KMS-11 (cell line): ENCODE data around the gene ADCY4.

Experiments used
- H2AFZ ChIP-seq: fragments of 200-600 bp; sonication (generic); 2 replicates; pipeline ENCODE4 v1.6.1; 2016; ENCODE audit warnings: antibody characterized with exemption, mixed run types, low read depth
- H3K27ac ChIP-seq: fragments of 200-600 bp; sonication (generic); 2 replicates; pipeline ENCODE4 v1.6.1; 2016; ENCODE audit warnings: mild to moderate bottlenecking, mixed run types
- H3K27me3 ChIP-seq: fragments of 200-600 bp; sonication (generic); 2 replicates; pipeline ENCODE4 v1.6.1; 2017; ENCODE audit warnings: mild to moderate bottlenecking, low read depth, mixed run types, moderate library complexity; ENCODE audit not compliant: insufficient read depth
- H3K36me3 ChIP-seq: fragments of 200-600 bp; sonication (generic); 2 replicates; pipeline ENCODE4 v1.6.1; 2017; ENCODE audit warnings: mild to moderate bottlenecking, mixed run types; ENCODE audit not compliant: insufficient read depth
- H3K4me1 ChIP-seq: fragments of 200-600 bp; sonication (generic); 2 replicates; pipeline ENCODE4 v1.6.1; 2016; ENCODE audit warnings: mild to moderate bottlenecking, low read depth, mixed run types; ENCODE audit not compliant: poor library complexity, severe bottlenecking
- H3K4me2 ChIP-seq: fragments of 200-600 bp; sonication (generic); 2 replicates; pipeline ENCODE4 v1.7.0; 2016; ENCODE audit warnings: mild to moderate bottlenecking, mixed run types
- H3K4me3 ChIP-seq: fragments of 200-600 bp; sonication (generic); IDR thresholded peaks from 2 replicates; pipeline ENCODE4 v1.6.1; 2017; ENCODE audit warnings: low read depth, low read length, mixed read lengths; ENCODE audit not compliant: insufficient read depth
- H3K79me2 ChIP-seq: fragments of 200-600 bp; sonication (generic); 2 replicates; pipeline ENCODE4 v1.6.1; 2016; ENCODE audit warnings: low read depth, mixed run types; ENCODE audit not compliant: insufficient read depth
- H3K9ac ChIP-seq: fragments of 200-600 bp; sonication (generic); 2 replicates; pipeline ENCODE4 v1.6.1; 2016; ENCODE audit warnings: mild to moderate bottlenecking, mixed run types
- H4K20me1 ChIP-seq: fragments of 200-600 bp; sonication (generic); 2 replicates; pipeline ENCODE4 v1.6.1; 2016; ENCODE audit warnings: mild to moderate bottlenecking, mixed run types; ENCODE audit not compliant: insufficient read depth
- TF ChIP-seq, protein P1 (sequence below): fragments of 200-600 bp; sonication (generic); conservative IDR thresholded peaks from 2 replicates; pipeline ENCODE4 v1.6.1; 2017; ENCODE audit warnings: low read depth, mild to moderate bottlenecking, antibody characterized with exemption, low read length, moderate library complexity, mixed read lengths

Gene ADCY4

DNA sequence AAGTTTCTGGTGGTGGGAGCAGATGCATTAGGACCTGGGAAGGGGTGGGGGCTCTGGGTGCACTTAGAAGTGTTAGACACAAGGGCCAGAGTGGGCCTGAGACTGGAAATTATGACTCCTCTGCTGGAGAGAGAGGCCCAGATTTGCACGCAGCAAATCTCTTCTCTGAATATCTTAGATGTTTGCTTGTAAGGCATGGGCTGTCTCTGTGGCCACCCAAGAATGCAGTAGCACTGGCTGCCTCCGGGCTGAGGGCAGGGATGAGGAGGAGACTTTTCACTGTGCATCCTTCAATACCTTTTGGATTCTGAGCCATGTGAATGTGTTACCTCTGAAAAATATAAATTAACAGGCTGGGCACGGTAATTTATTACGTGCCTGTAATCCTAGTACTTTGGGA is 49.5 kb downstream of the ADCY4 start:
- Histone ChIP-seq H2AFZ (no peak overlapping the region), H4K20me1 (no peaks in the 10 kb centered on the region), H3K4me1 (no peaks in the 10 kb centered on the region), H3K4me3 (no peak overlapping the region), H3K36me3 (no peaks in the 10 kb centered on the region), H3K27me3 (no peaks in the 10 kb centered on the region), H3K4me2 (no peak overlapping the region), H3K79me2 (no peaks in the 10 kb centered on the region), H3K9ac (no peak overlapping the region), H3K27ac (no peak overlapping the region)
- TF ChIP-seq, protein P1, sequence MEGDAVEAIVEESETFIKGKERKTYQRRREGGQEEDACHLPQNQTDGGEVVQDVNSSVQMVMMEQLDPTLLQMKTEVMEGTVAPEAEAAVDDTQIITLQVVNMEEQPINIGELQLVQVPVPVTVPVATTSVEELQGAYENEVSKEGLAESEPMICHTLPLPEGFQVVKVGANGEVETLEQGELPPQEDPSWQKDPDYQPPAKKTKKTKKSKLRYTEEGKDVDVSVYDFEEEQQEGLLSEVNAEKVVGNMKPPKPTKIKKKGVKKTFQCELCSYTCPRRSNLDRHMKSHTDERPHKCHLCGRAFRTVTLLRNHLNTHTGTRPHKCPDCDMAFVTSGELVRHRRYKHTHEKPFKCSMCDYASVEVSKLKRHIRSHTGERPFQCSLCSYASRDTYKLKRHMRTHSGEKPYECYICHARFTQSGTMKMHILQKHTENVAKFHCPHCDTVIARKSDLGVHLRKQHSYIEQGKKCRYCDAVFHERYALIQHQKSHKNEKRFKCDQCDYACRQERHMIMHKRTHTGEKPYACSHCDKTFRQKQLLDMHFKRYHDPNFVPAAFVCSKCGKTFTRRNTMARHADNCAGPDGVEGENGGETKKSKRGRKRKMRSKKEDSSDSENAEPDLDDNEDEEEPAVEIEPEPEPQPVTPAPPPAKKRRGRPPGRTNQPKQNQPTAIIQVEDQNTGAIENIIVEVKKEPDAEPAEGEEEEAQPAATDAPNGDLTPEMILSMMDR = no peak

DNA sequence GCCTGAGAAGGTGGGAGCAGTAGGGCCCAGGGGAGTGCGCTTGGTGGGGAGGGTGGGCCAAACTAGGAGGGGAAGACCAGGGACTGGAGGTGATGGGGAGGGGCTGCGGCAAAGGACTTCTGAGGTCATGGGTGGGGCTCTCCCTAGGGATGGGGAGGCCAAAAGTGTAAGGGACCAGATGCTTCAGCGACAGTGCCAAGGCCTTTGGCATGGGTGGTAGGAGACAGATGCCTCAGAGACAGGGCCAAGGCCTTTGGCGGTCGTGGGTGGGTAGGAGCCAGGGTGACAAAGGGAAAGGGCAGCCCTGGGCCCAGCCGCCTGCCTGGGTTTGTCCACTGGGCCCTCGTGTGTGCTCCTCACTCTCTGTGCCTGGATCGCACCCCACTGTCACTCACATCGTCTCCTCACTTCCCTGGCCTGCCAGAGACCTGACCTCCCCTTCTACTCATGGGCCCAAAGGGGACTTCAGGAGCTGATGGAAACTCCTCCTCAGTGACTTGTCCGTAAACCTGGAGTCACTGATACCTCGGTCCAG is 50.3 kb downstream of the ADCY4 start:
- no peaks in the 10 kb centered on the region for H4K20me1 ChIP-seq
- H3K27me3 ChIP-seq = no peaks in the 10 kb centered on the region
- H3K36me3 ChIP-seq = no peaks in the 10 kb centered on the region
- H3K4me1 ChIP-seq = no peaks in the 10 kb centered on the region
- no peak overlapping the region for H3K4me3 ChIP-seq
- no peak overlapping the region for H3K4me2 ChIP-seq
- H2AFZ ChIP-seq = no peak overlapping the region
- H3K27ac ChIP-seq = no peak overlapping the region
- no peaks in the 10 kb centered on the region for H3K79me2 ChIP-seq
- TF ChIP-seq, protein P1 = no peak
- no peak overlapping the region for H3K9ac ChIP-seq

DNA sequence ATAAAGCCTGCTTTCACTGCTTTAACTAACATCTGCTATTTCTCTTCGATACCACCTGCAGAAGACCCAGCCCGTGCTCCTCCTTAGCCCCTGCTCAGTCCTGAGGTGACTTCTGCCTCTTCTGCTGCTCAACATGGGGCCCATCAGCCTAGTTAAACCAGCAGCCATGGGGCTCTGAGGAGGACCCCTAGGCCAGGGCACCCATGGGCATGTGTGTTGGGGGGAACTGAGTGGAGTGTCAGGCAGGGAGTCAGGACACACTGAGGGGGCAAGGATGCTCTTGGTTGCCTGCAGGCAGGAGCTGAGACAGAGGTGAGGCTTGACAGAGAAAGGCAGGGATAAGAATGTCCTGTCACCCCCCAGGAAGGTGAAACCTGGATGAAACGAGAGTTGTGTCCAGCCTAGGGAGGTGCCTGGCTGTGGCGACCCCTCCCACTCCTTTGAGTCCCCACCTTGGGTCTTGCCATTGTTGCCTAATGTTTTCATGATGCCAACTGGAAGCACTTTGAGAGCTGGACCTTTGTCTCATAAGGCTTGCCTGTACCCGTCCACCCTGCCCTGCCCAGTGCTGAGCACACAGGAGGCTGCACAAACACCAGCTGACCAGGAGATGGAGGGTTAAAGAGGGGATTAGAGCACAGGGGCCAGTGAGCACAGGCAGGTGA is 50.9 kb downstream of the ADCY4 start:
- Histone ChIP-seq H3K4me3 (no peak overlapping the region), H3K27ac (no peak overlapping the region), H4K20me1 (no peaks in the 10 kb centered on the region), H3K36me3 (no peaks in the 10 kb centered on the region), H3K79me2 (no peaks in the 10 kb centered on the region), H3K4me2 (no peak overlapping the region), H3K9ac (no peak overlapping the region), H3K4me1 (peaks cover 5% of the 10 kb centered on the region), H2AFZ (no peak overlapping the region), H3K27me3 (no peaks in the 10 kb centered on the region)
- TF ChIP-seq, protein P1 = no peak

DNA sequence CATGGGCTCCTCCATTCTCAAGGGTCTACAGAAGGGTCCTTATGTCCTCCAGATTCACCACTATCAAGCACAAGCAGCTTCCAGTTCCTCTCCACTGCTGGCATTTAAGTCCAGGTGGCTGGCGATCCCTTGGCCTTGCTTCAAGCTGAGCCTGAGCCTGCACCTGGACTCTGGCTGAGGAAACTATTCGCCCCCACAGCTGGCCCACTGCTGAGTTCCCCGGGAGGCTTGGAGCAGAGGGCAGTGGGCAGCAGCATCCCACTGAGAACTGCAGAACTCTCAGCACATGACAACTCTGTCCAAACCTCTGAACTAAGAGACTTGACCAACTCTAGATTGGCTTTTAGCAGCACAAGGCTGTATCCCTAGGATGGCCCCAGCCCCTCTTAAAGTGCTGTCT is 52.1 kb downstream of the ADCY4 start:
- H3K9ac ChIP-seq = no peak overlapping the region
- no peaks in the 10 kb centered on the region for H3K36me3 ChIP-seq
- no peak overlapping the region for H3K4me2 ChIP-seq
- no peak overlapping the region for H3K4me3 ChIP-seq
- no peak overlapping the region for H3K27ac ChIP-seq
- H3K4me1 ChIP-seq = peaks cover 7% of the 10 kb centered on the region
- TF ChIP-seq, protein P1 = no peak
- H3K79me2 ChIP-seq = no peaks in the 10 kb centered on the region
- no peak overlapping the region for H2AFZ ChIP-seq
- H4K20me1 ChIP-seq = no peaks in the 10 kb centered on the region
- H3K27me3 ChIP-seq = no peaks in the 10 kb centered on the region
